Stimulated activated CD4-positive, alpha-beta T cell treated with anti-CD3 and anti-CD28 coated beads, TNF-alpha, amount 100 ng/mL, for 48 hours (primary cell): ENCODE data around the gene HDAC4.

Source experiments
- DNase-seq, 3 donors: peaks; one replicate each; pipeline ENCODE4 v3.0.0-alpha.2; 2020; ENCODE audit warnings: low read depth in 3 of 3

HDAC4 gene

GRCh38 chr2:239308661-239309397, 92.0 kb downstream of the HDAC4 start:
- DNase-seq, result no peak

- DNase-seq, result no peak
Measured at GRCh38 chr2:239307921-239308613, 92.8 kb downstream of the HDAC4 start.

GRCh38 chr2:239307221-239307569, 93.6 kb downstream of the HDAC4 start:
- no peak for DNase-seq

GRCh38 chr2:239306274-239307220, 94.3 kb downstream of the HDAC4 start:
- DNase-seq, result no peak

GRCh38 chr2:239305771-239306170, 95.0 kb downstream of the HDAC4 start:
- DNase-seq, result no peak

- no peak for DNase-seq
Measured at GRCh38 chr2:239305222-239305575, 95.6 kb downstream of the HDAC4 start.

GRCh38 chr2:239304533-239305221, 96.1 kb downstream of the HDAC4 start:
- DNase-seq, result no peak

- no peak for DNase-seq
Measured at GRCh38 chr2:239303711-239304532, 96.9 kb downstream of the HDAC4 start.

GRCh38 chr2:239302808-239303557, 97.8 kb downstream of the HDAC4 start:
- no peak for DNase-seq

- DNase-seq, result no peak
Measured at GRCh38 chr2:239302083-239302807, 98.6 kb downstream of the HDAC4 start.

- no peak for DNase-seq
Measured at GRCh38 chr2:239300871-239301735, 99.7 kb downstream of the HDAC4 start.

- no peak for DNase-seq
Measured at GRCh38 chr2:239300242-239300641, 100.6 kb downstream of the HDAC4 start.

GRCh38 chr2:239299218-239299939, 101.4 kb downstream of the HDAC4 start:
- DNase-seq, result no peak

GRCh38 chr2:239298116-239298804, 102.6 kb downstream of the HDAC4 start:
- DNase-seq, result peak in 2 of 3 donors; percentile 51 to 67

- no peak for DNase-seq
Measured at GRCh38 chr2:239297142-239298004, 103.4 kb downstream of the HDAC4 start.
